ENCODE measurements around the gene NDUFAF8.

DNA sequence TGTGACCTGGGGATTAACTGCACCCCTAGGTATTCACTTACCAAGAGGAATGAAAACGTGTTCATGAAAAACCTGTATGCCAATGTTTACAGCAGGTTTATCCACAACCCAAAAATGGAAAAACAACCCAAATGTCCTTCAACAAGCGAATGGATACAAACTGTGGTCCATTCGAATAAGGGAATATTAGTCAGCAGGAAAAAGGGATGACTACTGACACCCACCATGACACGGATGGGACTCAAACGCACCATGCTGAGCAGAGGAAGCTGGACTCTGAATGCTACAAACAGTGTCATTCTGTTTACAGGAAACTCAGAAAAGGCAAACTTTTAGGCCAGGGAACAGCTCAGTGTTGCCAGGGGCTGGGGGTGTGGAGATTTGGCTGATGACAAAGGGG is 51.1 kb downstream of the NDUFAF8 start:
- TF ChIP-seq, protein P1, sequence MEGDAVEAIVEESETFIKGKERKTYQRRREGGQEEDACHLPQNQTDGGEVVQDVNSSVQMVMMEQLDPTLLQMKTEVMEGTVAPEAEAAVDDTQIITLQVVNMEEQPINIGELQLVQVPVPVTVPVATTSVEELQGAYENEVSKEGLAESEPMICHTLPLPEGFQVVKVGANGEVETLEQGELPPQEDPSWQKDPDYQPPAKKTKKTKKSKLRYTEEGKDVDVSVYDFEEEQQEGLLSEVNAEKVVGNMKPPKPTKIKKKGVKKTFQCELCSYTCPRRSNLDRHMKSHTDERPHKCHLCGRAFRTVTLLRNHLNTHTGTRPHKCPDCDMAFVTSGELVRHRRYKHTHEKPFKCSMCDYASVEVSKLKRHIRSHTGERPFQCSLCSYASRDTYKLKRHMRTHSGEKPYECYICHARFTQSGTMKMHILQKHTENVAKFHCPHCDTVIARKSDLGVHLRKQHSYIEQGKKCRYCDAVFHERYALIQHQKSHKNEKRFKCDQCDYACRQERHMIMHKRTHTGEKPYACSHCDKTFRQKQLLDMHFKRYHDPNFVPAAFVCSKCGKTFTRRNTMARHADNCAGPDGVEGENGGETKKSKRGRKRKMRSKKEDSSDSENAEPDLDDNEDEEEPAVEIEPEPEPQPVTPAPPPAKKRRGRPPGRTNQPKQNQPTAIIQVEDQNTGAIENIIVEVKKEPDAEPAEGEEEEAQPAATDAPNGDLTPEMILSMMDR (IDR thresholded peaks at IDR 0.05; ENCODE audit: borderline replicate concordance, extremely low read depth, low read length, poor library complexity, severe bottlenecking) = no peak
- TF ChIP-seq EZH2 (IDR thresholded peaks at IDR 0.05; ENCODE audit: borderline replicate concordance, low read depth, low read length, severe bottlenecking) = no peak

All from DND-41 (cell line).